ENCODE results near the gene CYGB.
A peak's percentile ranks its signal among the peaks of the same experiment; 100 is the strongest.

GRCh38 chr17:76506408-76507345, 30.8 kb downstream of the CYGB start:
- TF ChIP-seq BRCA1 (IDR thresholded peaks at IDR 0.05; ENCODE audit: low read depth, low read length) (no peak), SIX5 (IDR thresholded peaks at IDR 0.05; ENCODE audit: low read depth, low read length, severe bottlenecking) (no peak), IRF5 (IDR thresholded peaks at IDR 0.05; ENCODE audit: borderline replicate concordance) (no peak), CTCF (IDR thresholded peaks at IDR 0.05 in 2 of 3, conservative IDR thresholded peaks at IDR 0.05 in 1 of 3; ENCODE audit: control insufficient read depth in 2 of 3, extremely low read depth in 1 of 3, insufficient read depth in 1 of 3, low read depth in 3 of 3, low read length in 3 of 3) (peak; percentile 89 to 99 (median 92); a peak in 5 of 6 replicates), CBFB (IDR thresholded peaks at IDR 0.05; ENCODE audit: low read depth) (peak; percentile 47; the same call in 1 of the 2 replicates), MAX (IDR thresholded peaks at IDR 0.05; ENCODE audit: low read depth, low read length) (peak; percentile 93), POLR2AphosphoS5 (IDR thresholded peaks at IDR 0.05; ENCODE audit: low read length) (no peak), CHD4 (IDR thresholded peaks at IDR 0.05) (no peak), SMAD1 (IDR thresholded peaks at IDR 0.05; ENCODE audit: low read depth, partially characterized antibody) (no peak), EP300 (IDR thresholded peaks at IDR 0.05; ENCODE audit: borderline replicate concordance in 1 of 2, control insufficient read depth in 1 of 2, low read depth in 2 of 2, low read length in 2 of 2) (no peak), ASH2L (IDR thresholded peaks at IDR 0.05; ENCODE audit: borderline replicate concordance, low read depth) (no peak), SMC3 (IDR thresholded peaks at IDR 0.05; ENCODE audit: borderline replicate concordance, low read length) (peak; percentile 99), RAD21 (IDR thresholded peaks at IDR 0.05; ENCODE audit: insufficient read depth, low read depth, low read length) (peak; percentile 97)
